ENCODE results near the gene SMARCA5.
A peak's percentile ranks its signal among the peaks of the same experiment; 100 is the strongest.
"Not testable (repeated sequence)": the region's sequence is repeated elsewhere in the genome, so short reads cannot be mapped to it uniquely, and the experiment has no call there.

SMARCA5 gene, protein sequence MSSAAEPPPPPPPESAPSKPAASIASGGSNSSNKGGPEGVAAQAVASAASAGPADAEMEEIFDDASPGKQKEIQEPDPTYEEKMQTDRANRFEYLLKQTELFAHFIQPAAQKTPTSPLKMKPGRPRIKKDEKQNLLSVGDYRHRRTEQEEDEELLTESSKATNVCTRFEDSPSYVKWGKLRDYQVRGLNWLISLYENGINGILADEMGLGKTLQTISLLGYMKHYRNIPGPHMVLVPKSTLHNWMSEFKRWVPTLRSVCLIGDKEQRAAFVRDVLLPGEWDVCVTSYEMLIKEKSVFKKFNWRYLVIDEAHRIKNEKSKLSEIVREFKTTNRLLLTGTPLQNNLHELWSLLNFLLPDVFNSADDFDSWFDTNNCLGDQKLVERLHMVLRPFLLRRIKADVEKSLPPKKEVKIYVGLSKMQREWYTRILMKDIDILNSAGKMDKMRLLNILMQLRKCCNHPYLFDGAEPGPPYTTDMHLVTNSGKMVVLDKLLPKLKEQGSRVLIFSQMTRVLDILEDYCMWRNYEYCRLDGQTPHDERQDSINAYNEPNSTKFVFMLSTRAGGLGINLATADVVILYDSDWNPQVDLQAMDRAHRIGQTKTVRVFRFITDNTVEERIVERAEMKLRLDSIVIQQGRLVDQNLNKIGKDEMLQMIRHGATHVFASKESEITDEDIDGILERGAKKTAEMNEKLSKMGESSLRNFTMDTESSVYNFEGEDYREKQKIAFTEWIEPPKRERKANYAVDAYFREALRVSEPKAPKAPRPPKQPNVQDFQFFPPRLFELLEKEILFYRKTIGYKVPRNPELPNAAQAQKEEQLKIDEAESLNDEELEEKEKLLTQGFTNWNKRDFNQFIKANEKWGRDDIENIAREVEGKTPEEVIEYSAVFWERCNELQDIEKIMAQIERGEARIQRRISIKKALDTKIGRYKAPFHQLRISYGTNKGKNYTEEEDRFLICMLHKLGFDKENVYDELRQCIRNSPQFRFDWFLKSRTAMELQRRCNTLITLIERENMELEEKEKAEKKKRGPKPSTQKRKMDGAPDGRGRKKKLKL

GRCh38 chr4:143513314-143514168 is at the start of gene SMARCA5:
SMARCA5 (plus strand) TSS chr4:143513702; CDS start chr4:143513925, 223 bp downstream.
- DNase-seq = peak; percentile 94

GRCh38 chr4:143473334-143474126 is 40.0 kb upstream of the SMARCA5 start:
- DNase-seq = no peak

- no peak for DNase-seq
Observed at GRCh38 chr4:143477487-143477886, 36.0 kb upstream of the SMARCA5 start.

DNA sequence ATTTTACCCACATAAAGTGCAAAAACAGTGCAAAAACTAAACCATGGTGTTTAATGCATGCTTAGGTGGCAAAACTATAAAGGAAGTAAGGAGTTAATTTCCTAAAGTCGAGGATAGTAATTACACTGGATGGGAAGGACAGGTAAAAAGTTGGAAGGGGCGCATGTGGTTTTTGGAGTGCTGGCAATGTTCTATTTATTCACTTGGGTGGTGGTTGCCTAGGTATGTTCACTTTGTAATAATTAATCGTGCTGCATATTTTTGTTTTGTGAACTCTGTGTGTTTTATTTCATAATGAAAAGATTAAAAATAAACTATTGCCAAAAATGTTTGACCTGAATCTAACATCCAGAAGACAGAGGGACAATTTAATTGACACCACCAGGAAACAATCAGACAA is 32.1 kb upstream of the SMARCA5 start:
- DNase-seq = no peak

GRCh38 chr4:143482840-143483239 is 30.7 kb upstream of the SMARCA5 start:
- no peak for DNase-seq

DNA sequence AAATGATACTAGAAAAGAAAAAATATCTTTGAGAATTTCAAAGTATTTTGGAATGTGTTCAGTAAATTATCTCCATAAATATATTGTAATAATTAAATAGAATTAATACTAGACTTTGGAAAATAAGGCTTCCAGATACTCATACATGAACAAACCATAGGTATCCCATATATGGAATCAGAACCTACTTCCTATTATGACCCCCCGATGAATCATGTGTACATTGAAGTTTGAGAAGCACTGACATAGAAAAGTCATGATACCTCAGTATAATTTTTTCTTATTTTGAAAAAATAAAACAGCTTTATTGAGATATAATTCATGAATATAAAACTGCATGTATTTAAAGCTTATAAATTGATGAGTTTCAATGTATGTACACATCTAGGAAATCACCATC is 27.2 kb upstream of the SMARCA5 start:
- DNase-seq = no peak

DNA sequence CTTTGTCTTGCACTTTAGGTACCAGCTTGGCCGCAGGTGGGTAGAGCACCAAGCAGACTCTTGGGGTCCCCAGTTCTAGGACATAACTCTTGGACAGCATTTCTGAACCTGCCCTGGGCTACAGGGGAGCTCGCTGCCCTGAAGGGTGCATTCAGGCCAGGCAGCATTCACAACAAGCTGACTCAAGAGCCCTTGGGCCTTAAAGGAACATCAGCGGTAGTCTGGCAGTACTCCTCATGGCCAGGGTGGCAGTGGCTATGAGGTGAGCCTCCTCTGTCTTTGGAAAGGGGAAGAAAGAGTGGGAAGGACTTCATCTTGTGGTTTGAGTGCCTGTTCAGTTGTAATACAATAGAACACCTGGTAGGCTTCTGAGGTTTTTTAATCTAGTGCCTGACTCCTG is 24.8 kb upstream of the SMARCA5 start:
- DNase-seq = no peak

DNA sequence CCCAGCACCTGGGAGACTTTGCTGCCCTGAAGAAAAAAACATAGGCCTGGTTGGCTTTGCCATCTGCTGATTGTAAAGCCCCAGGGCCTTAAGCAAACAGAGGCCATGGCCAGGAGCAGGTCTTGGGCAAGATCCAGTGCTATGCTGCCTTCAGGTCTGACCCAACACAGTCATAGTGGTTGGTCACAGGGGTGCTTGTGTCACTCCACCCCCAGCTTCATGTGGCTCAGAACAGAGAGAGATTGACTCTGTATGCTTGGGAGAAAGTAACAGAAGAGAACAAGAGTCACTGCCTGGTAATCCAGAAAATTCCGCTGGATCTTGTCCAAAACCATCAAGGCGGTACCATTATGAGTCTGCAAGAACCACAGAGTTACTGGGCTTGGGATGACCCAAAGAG is 24.4 kb upstream of the SMARCA5 start:
- DNase-seq = no peak

- no peak for DNase-seq
Observed at GRCh38 chr4:143498021-143498420, 15.5 kb upstream of the SMARCA5 start.

DNA sequence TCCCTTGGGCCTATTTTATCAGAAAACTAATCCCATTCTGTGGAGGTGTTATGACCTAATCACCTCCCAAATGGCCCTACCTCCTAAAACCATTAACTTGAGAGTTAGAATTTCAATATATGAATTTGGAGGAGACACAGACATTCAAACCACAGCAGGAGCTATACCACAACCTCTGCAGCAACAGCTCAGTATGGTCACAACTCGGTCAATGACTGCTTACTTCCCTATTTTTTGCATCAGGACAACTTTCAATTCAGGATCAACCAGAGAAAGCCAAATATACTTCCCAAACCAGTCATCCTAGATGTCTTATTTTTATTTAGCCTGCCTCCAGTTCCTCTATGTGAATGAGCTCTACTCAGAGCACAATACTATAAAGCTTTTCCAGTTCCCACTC is 11.3 kb upstream of the SMARCA5 start:
- DNase-seq = no peak

DNA sequence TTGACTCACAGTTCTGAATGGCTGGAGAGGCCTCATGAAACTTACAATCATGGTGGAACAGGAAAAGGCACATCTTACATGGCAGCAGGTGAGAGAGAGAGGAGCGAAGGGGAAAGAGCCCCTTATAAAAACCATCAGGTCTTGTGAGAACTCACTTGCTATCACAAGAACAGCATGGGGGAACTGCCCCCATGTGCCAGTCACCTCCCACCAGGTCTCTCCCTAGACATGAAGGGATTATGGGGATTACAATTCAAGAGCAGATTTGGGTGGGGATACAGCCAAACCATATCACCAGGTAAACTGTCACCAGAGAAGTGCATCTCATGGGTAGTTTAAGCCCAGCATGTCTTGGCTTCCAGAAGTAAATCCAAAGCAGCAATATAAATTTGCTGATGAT is 7.5 kb upstream of the SMARCA5 start:
- no peak for DNase-seq

DNA sequence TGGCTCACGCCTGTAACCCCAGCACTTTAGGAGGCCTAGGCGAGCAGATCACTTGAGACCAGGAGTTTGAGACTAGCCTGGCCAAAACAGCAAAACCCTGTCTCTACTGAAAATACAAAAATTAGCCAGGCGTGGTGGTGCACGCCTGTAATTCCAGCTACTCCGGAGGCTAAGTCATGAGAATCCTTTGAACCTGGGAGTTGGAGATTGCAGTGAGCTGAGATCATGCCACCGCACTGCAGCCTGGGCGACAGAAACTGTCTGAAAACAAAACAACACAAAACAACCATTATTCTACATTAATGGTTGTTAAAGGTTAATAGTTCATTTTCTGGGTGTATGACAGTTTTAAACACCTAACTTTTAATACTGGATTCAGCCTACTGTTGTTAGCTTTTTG is 1.6 kb upstream of the SMARCA5 start:
- DNase-seq = no peak

DNA sequence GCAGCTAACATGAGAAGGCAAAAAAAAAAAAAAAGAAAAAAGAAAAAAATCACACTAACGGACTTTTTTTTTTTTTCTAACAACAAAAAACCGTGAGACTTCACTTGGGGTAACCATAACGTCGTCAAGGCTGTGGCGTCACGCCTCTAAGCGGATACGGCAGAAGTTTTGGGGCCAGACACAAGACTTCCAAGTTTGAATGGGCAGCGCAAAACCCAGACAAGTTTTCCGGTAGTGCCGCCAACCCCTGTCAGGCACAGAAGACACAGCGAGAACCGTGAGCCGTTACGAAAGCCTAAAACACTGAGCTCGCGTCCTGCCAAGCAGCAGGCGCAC is 556 bp upstream of the SMARCA5 start:
- DNase-seq = no peak

- no peak for DNase-seq
Observed at GRCh38 chr4:143514169-143514495, 630 bp downstream of the SMARCA5 start.

- DNase-seq = no peak
Observed at GRCh38 chr4:143514497-143514896, 995 bp downstream of the SMARCA5 start.

- no peak for DNase-seq
Observed at GRCh38 chr4:143514901-143515300, 1.4 kb downstream of the SMARCA5 start.

- DNase-seq = no peak
Observed at GRCh38 chr4:143515905-143516304, 2.4 kb downstream of the SMARCA5 start.

DNA sequence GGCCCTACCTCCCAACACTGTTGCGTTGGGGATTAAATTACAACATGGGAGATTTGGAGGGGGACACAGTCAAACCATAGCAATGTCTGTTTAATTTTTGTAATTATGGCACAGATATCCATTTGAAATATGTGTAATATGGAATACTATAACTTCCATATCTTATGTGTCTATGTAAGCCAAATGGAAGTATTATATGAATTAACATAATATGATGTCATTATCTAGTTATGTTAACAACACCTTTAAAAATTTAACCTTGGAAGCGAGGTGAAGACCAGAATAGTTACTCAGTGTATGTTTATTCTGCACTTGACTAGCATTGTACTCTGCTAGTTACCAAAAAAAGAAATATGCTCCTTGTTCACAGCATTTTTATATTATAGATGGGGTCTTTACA is 4.3 kb downstream of the SMARCA5 start:
- no peak for DNase-seq

DNA sequence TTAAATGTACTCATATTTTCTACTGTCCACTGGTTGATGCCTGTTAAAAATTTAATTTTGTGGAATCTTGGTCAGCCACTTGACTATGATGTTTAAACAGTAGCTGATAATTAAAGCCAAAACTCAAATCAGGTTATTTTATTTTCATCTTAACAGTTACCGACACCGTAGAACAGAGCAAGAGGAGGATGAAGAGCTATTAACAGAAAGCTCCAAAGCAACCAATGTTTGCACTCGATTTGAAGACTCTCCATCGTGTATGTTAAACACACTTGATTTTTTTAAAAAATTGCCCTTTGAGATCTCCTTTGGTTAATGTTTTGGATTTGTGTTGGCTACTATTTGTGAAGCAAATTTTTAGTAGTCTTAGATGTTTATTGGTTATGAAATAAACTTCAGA is 10.7 kb downstream of the SMARCA5 start:
- no peak for DNase-seq

DNA sequence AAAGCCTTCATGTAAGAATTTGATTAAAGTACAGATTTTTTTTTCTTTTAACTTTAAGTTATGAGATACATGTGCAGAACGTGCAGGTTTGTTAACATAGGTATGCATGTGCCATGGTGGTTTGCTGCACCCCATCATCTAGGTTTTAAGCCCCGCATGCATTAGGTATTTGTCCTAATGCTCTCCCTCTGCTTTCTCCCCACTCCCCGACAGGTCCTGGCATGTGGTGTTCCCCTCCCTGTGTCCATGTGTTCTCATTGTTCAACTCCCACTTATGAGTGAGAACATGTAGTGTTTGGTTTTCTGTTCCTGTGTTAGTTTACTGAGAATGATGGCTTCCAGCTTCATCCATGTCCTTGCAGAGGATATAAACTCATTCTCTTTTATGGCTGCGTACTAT is 14.5 kb downstream of the SMARCA5 start:
- not testable (repeated sequence) for DNase-seq

DNA sequence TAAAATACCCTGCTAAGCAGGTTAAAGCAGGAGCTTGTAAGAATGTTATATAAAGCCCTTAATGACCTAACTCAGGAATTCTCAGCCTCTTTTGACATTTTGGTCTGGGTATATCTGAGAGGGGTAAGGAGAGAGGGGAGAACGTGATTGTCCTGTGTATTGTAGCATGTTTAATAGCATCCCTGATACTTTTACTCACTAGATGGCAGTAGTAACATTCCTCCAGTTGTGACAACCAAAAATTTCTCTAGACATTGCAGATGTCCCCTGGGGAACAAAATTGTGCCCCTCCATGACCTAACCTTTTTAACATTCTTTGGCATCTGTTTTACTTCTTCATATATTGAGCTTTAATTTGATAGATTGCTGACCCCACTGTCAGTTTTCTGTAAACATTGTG is 17.9 kb downstream of the SMARCA5 start:
- no peak for DNase-seq

GRCh38 chr4:143531788-143532491 is 18.4 kb downstream of the SMARCA5 start:
- no peak for DNase-seq

Data from NCI-H2029 treated with DMSO at 0.1 percent for 48 hours (cell line).